NOMO-1 treated with DMSO at 0.1 percent for 48 hours (cell line): ENCODE results near the gene DNAH8.
"Not testable (repeated sequence)": the region's sequence is repeated elsewhere in the genome, so short reads cannot be mapped to it uniquely, and the experiment has no call there.

Experiments
- DNase-seq: peaks from one replicate; lab custom pipeline; 2025; ENCODE audit not compliant: unreplicated experiment; lab: John Stamatoyannopoulos, UW

DNAH8 gene

DNA sequence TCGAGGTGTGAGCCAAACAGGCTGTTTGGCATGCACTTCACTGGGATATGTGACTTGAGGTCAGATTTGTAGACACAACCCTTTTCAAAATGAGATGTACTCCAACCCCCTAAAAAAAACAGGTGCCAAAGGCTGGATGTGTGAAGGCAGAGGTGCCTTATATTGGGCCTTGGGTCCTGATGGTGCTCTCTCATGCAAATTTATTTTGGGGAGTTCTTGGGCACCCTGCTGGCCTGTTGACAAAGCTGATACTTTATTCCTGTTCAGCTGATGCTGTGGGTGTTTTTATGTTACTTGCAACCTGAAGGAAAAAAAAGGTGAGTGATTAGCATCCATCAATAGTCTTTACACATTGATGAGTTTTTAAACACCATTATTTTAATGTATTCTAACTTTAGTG, 121.5 kb downstream of the DNAH8 start:
- no peak for DNase-seq

DNA sequence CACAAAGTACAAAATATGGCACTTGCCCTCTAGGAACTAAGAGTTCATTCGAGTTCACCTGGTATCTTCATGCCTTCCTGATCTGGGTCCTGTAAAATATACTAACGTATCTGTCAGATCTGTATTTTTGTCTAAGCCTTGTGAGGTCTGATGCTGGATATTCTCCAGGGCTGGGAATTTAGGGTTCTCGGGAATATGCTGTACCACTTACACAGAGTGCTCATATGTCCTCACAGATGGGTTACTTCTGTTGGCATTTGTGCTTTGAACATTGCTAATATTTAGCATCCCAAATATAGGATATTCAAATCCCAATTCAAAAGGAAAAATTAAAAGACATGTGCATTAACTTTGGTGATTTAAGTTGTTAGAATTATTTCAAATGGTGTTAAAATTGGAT, 122.0 kb downstream of the DNAH8 start:
- DNase-seq: no peak

GRCh38 chr6:38843798-38844197, 128.7 kb downstream of the DNAH8 start:
- DNase-seq: no peak

DNA sequence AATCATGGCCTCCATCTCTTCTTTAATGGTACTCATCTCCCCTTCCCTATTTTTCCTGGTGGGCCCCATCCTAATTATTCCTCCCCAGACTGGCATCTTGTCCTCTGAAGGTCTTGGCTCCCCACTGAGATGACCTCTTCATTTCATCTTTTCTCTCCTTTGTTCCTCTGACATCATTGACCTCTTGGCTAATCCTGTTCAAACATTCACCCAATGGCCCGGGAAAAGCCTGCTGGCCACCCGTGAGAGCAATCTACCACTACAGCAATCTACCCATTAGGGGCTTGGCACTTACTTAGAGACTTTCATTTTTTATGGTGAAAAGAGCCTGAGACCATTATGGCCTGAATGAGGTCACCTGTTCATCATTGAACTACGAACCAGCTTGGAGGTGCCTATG, 130.8 kb downstream of the DNAH8 start:
- DNase-seq: no peak

- no peak for DNase-seq
These were observed 131.2 kb downstream of the DNAH8 start for GRCh38 chr6:38846361-38846760.

GRCh38 chr6:38846844-38847243, 131.7 kb downstream of the DNAH8 start:
- DNase-seq: no peak

DNA sequence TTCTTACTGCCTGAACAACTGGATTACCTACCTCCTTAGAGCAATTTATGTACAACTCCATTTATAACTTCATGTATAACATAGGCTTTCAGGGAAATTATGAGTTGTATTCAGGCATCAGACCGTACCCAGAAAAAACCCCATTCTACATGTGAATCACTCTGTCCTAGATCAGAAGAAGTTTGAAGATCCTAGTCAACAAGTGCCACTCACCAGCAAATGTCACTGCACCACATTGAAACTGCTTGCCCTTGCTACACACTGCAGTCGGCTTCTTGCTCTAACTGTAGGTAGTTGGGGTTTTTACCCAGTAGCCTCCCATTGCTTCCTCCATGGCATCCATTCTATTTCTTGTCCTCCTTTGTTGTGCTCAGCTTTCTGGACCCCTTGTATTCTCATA, 132.4 kb downstream of the DNAH8 start:
- DNase-seq: no peak

- no peak for DNase-seq
These were observed 133.6 kb downstream of the DNAH8 start for GRCh38 chr6:38848760-38849159.

DNA sequence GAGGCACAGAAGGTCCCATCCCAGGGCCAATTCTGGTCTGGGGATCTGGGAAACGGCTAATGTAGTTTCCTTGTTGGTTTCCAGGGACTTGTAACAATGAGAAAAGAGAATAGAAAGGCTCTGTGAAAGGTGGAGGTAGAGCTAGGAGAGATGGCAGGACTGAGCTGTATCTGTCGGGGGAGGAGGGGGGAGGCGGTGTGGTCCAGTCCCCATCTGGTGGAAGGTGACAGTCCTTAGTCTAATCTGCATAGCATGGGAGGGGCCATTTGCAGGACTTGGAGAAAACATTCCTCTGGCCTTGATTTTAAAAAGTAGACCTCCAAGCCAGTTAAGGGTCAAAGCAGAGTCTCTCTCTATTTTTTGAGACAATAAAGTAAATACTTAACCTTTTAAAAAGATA, 137.1 kb downstream of the DNAH8 start:
- no peak for DNase-seq

GRCh38 chr6:38853236-38853635, 138.1 kb downstream of the DNAH8 start:
- no peak for DNase-seq

DNA sequence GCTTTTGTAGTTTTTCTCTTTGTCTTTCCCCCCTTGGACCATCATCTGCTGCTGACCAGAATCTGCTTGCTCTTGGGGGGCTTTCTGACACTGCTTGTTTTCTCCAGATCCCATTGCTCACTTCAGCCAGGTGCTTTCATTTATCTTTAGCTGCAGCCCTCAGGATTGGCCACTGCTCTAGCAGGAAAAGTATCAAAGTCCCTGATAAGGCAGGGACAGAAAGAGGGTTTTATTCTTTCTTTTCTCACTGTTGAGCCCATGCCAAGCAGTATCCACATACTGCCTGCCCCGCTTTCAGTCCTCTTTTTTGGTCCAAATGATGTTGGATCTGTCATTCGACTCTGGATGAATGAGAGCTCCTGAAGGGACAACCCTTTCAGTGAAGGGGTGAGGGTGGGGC, 141.4 kb downstream of the DNAH8 start:
- DNase-seq: no peak

DNA sequence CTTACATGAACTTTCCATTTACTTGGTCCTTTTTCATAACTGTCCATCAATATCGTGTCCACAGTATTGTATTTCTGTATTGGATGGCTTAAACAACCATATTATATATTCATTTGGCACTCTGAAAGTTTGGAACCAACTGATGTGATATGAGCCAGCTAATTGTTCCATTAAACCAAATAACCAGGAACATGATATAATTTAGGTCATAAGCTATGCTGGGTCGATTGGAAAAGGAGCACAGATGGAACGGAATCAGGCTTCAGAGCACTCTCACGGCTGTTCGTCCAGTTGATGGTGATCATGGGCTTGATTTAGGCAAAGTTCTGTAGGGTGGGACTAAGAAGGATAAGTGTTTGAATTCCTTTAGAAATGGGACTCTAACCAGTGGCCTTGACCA, 142.7 kb downstream of the DNAH8 start:
- DNase-seq: no peak

DNA sequence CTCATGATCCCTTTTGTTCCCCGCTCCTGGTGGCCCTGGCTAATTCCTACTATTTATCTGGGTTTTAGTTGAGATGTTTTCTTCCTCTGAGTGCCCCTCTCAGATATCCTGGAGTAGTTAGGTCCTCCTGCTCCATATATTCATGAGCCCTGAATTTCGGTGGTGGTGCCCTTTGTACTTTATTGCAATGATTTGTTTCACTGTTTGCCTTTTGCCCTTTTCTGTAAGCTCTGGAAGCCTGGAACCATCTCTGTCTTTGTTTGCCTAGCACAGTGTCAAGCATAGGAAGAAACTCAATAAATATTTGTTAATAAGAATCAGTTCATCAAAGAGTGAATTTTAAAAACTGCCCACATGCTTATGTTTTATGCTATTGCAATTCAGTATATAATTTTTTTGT, 144.9 kb downstream of the DNAH8 start:
- DNase-seq: no peak

DNA sequence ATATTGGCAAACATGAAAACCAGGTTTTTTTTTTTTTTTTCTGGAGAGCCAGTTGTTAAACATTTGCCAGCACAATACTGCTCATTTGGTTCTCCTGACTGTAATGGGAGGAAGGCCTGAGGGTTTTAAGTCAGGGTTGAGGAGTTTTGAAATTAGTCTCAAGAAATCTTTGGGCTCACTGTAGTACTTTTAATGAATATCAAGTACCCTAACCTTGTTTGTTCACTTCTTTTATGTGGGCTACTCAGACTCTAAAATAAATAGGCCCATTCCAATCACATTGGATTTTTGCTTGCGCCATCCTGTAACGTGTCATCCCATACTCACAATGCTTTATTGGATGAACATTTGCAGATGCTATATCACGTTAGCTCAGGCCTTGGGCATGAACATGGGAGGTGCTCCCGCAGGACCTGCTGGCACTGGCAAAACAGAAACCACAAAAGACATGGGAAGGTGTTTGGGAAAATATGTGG, 146.9 kb downstream of the DNAH8 start:
- DNase-seq: no peak

DNA sequence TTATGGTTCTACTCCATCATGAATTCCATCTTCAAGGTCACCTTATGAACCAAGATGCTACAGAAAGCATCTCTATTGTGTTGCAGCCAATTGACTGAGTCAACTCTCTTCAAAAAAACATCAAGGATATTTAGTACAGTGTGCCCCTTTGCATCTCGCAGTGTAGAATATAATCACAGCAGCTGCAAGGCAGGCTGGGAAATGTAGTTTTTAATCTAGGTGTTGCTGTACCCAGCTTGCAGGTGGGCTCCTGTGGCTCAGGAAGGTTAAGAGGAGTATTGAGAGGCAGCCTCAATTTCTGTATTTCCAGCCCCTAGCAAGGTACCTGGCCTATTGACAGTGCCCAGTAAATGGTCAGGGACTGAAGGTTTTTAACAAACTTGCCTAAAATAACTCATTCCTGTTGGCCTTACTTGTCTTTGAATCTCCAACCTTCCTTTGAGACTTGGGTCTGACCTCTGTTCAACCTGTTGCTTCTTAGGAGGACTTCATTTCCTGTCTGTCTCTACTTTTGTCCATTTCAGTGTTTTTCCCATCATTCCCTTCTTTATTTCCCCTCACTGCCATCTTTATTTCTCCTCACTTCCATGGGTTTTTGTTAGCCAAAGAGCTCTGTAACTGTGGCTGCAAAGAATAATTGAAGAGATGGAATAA, 150.5 kb downstream of the DNAH8 start:
- no peak for DNase-seq

DNA sequence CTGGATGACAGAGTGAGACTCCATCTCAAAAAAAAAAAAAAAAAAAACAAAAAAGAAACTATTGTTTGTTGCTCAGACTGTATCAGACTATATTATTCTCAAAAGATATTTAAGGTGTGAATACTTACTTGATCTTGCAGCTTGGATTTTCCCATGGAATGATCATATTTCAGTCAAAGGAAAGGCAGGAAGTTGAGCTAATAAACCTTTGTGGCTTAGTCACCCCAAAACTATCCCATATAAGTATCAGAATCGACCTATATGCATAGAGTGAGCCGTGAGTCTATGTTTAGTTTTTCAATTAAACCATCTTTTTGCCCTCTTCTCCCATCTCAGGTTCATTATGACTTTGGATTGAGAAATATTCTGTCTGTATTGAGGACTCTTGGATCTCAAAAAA, 152.6 kb downstream of the DNAH8 start:
- no peak for DNase-seq

- peak; percentile 35 for DNase-seq
These were observed 156.8 kb downstream of the DNAH8 start for GRCh38 chr6:38871741-38872568.

DNA sequence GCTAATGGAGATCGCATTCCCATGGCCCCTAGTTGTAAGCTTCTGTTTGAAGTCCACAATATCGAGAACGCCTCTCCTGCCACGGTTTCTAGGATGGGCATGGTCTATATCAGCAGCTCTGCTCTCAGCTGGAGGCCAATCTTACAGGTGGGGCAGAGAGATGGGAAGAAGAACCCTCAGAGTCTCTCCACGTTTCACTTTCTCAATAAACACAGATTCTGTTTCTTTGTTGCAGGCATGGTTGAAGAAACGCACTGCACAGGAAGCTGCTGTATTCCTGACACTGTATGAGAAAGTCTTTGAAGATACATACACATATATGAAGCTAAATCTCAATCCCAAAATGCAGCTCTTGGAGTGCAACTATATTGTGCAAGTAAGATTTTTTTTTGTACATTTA, 157.9 kb downstream of the DNAH8 start:
- no peak for DNase-seq

DNA sequence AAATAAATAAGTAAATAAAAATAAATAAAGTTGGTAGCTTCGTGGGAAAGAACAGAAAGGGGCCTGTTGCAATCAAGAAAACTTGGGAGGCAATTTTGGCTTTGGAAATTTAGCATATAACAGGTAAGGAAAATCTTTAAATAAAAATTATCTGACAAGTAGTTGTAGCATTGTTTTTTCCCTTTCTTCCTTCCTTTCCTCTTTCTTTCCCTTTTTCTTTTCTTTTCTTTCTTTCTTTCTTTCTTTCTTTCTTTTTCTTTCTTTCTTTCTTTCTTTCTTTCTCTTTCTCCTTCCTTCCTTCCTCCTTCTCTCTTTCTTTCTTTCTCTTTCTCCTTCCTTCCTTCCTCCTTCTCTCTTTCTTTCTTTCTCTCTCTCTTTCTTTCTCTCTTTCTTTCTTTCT, 158.7 kb downstream of the DNAH8 start:
- DNase-seq: not testable (repeated sequence)

DNA sequence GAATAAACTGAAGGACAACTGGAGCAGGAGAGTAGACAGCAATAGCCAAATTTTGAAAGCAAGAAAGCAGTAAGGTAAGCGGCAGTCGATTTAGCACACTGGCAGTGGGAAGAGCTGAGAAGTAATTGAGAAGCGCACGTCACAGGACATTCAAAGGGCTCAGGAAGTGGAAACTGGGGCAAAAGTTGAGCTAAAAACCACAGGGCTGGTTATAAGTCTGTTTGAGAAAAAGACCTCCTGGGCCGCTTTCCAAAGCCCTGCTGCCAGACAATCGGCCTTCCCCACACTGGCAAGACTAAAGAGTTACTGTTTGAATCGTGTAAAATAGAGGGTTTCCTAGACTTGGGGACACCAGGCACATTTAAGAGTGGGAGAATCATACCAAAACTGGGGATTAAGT, 161.4 kb downstream of the DNAH8 start:
- DNase-seq: peak; percentile 10

DNA sequence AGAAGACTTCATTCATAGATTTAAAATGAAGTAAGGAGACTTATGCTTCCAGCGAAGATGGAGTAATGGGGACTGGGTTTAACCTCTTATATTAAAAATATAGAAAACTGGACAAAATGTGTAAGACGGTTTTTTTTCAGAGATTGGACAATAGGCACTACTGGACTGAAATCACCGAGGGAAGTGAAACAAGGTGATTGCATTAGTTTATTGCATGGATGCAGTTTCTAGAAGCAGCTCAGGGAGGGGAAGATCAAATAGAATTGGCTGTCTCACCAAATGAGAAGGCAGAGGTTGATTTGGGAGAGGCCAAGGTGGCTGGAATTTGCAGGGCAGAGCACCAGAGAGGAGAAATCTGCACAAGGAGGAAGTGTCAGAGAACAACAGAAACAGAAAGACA, 162.6 kb downstream of the DNAH8 start:
- peak; percentile 45 for DNase-seq

- no peak for DNase-seq
These were observed 167.0 kb downstream of the DNAH8 start for GRCh38 chr6:38882157-38882556.

- no peak for DNase-seq
These were observed 182.4 kb downstream of the DNAH8 start for GRCh38 chr6:38897507-38897906.
